ENCODE data around the gene TMEM203.

- TF ChIP-seq CTCF (IDR thresholded peaks at IDR 0.05; ENCODE audit: low read length) (no peak), EZH2phosphoT487 (IDR thresholded peaks at IDR 0.05; ENCODE audit: low read length) (no peak)
Observed at GRCh38 chr9:137231372-137232039, 26.1 kb upstream of the TMEM203 start.
